Epithelial cell of alveolus of lung (primary cell): Measurements from ENCODE around the gene NSD1. TPM values are rescaled to one million over a fixed set of nuclear protein-coding genes. Genes with fewer than 3 reads are reported as not detected.

Source experiments
- total RNA-seq: library from RNA; depleted of rRNA; stranded (reverse); fragments of >200 nt; gene quantifications from 2 replicates; pipeline ENCODE4 v1.2.1, GENCODE V29; 2015

NSD1 gene, protein sequence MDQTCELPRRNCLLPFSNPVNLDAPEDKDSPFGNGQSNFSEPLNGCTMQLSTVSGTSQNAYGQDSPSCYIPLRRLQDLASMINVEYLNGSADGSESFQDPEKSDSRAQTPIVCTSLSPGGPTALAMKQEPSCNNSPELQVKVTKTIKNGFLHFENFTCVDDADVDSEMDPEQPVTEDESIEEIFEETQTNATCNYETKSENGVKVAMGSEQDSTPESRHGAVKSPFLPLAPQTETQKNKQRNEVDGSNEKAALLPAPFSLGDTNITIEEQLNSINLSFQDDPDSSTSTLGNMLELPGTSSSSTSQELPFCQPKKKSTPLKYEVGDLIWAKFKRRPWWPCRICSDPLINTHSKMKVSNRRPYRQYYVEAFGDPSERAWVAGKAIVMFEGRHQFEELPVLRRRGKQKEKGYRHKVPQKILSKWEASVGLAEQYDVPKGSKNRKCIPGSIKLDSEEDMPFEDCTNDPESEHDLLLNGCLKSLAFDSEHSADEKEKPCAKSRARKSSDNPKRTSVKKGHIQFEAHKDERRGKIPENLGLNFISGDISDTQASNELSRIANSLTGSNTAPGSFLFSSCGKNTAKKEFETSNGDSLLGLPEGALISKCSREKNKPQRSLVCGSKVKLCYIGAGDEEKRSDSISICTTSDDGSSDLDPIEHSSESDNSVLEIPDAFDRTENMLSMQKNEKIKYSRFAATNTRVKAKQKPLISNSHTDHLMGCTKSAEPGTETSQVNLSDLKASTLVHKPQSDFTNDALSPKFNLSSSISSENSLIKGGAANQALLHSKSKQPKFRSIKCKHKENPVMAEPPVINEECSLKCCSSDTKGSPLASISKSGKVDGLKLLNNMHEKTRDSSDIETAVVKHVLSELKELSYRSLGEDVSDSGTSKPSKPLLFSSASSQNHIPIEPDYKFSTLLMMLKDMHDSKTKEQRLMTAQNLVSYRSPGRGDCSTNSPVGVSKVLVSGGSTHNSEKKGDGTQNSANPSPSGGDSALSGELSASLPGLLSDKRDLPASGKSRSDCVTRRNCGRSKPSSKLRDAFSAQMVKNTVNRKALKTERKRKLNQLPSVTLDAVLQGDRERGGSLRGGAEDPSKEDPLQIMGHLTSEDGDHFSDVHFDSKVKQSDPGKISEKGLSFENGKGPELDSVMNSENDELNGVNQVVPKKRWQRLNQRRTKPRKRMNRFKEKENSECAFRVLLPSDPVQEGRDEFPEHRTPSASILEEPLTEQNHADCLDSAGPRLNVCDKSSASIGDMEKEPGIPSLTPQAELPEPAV (N-terminal part only)
- total RNA-seq: 22.8 and 24.0 TPM in 2 replicates

DNA sequence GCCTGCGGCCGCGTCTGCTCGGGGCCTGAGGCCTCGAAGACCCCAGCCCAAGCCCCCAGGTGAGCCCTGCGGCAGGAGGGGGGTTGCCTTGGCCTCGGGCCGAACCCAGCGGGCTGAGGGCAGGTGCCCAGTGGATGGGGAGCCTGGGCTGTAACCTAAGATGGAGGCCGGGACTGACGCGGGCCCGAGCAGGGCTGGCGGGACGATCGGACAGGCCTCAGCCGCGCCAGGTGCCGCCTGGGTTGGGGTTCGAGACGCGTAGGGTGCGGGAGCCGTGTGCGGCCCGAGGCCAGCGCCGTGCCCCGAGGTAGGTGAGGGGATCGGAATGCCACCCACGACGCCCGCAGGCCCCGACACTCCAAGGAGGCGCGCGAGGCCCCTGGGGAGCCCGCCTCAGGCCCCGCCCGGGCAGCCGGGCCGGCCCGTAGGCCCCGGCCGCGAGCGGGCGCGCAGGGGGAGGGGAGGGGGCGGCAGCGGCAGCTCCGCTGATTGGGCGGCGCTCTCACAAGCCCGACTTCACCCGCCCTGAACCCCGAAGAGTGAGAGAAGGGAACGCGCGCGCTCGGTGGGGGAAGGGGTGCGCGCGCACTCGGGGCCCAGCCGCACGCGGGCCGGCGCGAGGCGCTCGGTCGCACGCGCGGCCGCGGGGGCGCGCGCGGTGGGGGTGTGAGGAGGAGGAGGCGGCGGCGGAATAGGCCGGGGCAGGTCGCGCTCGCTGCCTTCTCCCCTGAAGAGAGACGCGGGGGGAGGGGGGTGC, at the start of gene NSD1:
Gene NSD1 (plus strand): TSS at position 678 of the 757 bp plus-strand sequence. CDS start 1,331 bp downstream, outside the sequence.

DNA sequence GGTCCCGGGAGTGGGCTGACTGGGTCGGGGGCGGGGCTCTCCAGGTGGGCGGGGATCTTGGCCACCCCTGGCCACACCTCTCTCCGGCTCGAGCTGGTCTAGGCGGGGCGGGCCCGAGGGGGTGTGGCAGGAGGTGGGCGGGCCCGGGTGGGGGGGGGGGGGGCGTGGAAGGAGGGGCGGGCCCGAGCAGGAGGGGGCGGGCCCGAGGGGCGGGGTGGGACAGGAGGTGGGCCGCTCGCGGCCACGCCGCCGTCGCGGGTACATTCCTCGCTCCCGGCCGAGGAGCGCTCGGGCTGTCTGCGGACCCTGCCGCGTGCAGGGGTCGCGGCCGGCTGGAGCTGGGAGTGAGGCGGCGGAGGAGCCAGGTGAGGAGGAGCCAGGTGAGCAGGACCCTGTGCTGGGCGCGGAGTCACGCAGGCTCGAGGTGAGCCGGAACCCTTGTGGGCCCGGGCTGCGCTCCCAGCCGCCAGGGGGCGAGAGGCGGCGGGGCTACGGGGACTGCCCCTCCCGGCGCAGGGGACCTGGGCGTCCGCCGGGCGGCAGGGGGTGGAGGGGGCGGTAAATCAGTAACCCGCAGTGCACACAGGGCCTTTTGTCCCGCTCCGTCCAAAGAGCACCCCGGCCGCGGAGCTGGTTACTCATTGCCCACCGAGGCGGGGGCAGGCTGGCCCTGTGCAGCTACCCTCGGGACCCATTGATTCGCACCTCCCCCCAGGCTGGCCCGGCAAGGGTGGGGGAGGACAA, 46.7 kb upstream of the NSD1 start, which contains the start of gene FGFR4:
Gene FGFR4 (plus strand): TSS at position 262 of the 744 bp plus-strand sequence. CDS start 2,688 bp downstream, outside the sequence.

DNA sequence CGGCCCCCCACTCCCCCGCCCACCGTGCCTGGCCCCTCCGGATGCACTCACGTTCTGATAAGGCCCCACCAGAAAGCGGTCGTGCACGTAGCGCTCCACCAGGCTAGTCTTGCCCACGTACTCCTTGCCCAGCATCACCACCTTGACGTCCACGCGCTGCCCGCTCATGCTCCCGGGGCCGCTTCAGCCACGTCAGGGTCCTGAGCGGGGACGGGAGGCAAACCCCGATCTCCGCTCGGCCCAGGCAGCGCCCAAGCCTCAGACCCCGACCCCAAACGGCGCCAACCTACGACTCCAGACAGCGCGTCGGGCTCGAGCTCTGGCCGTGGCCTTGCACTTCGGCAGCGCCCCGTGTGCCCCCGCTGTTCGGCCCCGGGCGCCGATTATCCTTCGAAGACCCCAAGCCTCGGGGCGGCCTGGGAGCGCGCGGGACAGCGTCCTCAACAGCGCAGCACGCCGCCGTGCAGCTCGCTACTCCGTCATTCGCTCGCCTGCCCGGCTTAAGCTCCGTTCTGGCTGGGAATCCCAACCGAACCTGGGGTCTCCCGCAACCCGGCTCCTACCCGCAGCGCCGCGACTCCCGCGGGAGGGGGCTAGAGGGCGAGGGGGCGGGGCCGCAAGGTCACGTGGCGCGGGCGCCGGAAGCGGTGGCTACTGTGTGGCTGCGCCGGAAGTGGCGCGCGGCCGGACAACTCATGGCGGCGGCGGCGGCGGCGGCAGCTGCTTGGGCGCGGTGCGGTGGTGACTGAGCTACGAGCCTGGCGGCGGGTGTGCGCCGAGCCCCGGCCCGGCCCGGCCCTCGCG, 169.8 kb downstream of the NSD1 start, which contains the start of the genes PRELID1 and RAB24:
Gene PRELID1 (plus strand): TSS at position 679 of the 804 bp plus-strand sequence. CDS start 187 bp downstream, outside the sequence.
Gene RAB24 (minus strand): TSS at position 599 of the 804 bp plus-strand sequence. CDS start 431 bp downstream, at position 168.

DNA sequence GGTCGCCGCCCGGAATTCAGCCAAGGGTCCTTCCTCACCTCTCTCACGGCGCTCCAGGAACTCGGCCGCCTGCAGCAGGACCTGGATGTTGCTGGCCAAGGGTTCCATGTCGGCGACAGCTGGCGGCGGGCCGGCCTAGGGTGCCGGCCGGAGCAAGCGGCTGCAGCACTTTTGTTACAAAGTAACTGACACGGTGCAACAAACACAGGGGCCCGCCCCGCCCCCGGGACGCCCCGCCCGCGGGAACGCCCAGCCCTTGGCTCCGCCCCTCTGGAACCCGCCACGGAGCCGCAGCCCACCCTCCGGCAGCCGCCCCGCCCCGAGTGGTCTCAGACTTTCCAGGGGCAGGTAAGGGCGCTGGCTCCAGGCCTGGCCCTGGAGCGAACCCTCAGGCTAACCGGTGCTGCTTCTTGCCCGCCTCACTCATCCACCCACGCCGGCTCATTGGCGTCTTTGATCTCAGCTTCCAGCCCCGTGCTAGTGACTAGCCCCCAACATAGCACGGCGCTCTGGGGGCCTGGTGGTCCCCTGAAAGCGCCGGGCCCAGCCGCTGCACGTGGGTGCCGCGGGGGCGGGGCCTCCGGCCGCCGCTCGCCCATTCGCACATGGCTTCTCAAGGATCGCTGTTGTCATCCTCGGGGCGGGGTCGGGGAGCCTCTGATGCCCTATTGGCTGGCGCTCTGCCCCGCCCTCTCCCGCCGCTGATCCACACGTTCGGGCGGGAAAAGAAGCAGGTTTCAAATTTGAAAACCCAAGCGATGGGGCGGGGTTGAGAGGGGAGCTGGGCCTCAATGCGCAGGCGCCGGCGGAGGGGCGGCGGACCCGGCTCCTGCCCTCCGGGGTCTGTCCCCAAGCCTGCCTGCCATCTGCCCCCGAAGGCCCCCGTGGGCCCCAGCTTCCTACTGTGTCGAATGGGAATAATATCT, 178.4 kb downstream of the NSD1 start, which contains the start of gene MXD3:
Gene MXD3 (minus strand): TSS at position 176 of the 926 bp plus-strand sequence. CDS start 68 bp downstream, at position 108.

Other genes with a start within 250 kb of the NSD1 start
- not detected in 2 replicates for gene HK3, start 234.4 kb upstream of the NSD1 start, total RNA-seq
- gene UIMC1, start 127.0 kb upstream of the NSD1 start, total RNA-seq: 18.6 and 26.3 TPM in 2 replicates
- 5.9 and 13.9 TPM in 2 replicates for gene ZNF346, start 111.1 kb upstream of the NSD1 start, total RNA-seq
- gene FGFR4, start 46.9 kb upstream of the NSD1 start, total RNA-seq: 7.2 and 198 TPM in 2 replicates
- gene RAB24, start 169.9 kb downstream of the NSD1 start, total RNA-seq: 20.2 and 45.6 TPM in 2 replicates
- 69.7 and 176 TPM in 2 replicates for gene PRELID1, start 170.0 kb downstream of the NSD1 start, total RNA-seq
- gene MXD3, start 178.1 kb downstream of the NSD1 start, total RNA-seq: 21.7 and 30.7 TPM in 2 replicates
- 289 and 319 TPM in 2 replicates for gene LMAN2, start 217.9 kb downstream of the NSD1 start, total RNA-seq
- gene RGS14, start 224.2 kb downstream of the NSD1 start, total RNA-seq: 3.9 and 10.3 TPM in 2 replicates